KMS-11 (cell line): ENCODE measurements around the gene FOXL2.

Source experiments
- H2AFZ ChIP-seq: fragments of 200-600 bp; sonication (generic); 2 replicates; pipeline ENCODE4 v1.6.1; 2016; ENCODE audit warnings: antibody characterized with exemption, mixed run types, low read depth
- H3K27ac ChIP-seq: fragments of 200-600 bp; sonication (generic); 2 replicates; pipeline ENCODE4 v1.6.1; 2016; ENCODE audit warnings: mild to moderate bottlenecking, mixed run types
- H3K27me3 ChIP-seq: fragments of 200-600 bp; sonication (generic); 2 replicates; pipeline ENCODE4 v1.6.1; 2017; ENCODE audit warnings: mild to moderate bottlenecking, low read depth, mixed run types, moderate library complexity; ENCODE audit not compliant: insufficient read depth
- H3K36me3 ChIP-seq: fragments of 200-600 bp; sonication (generic); 2 replicates; pipeline ENCODE4 v1.6.1; 2017; ENCODE audit warnings: mild to moderate bottlenecking, mixed run types; ENCODE audit not compliant: insufficient read depth
- H3K4me1 ChIP-seq: fragments of 200-600 bp; sonication (generic); 2 replicates; pipeline ENCODE4 v1.6.1; 2016; ENCODE audit warnings: mild to moderate bottlenecking, low read depth, mixed run types; ENCODE audit not compliant: poor library complexity, severe bottlenecking
- H3K4me2 ChIP-seq: fragments of 200-600 bp; sonication (generic); 2 replicates; pipeline ENCODE4 v1.7.0; 2016; ENCODE audit warnings: mild to moderate bottlenecking, mixed run types
- H3K4me3 ChIP-seq: fragments of 200-600 bp; sonication (generic); IDR thresholded peaks from 2 replicates; pipeline ENCODE4 v1.6.1; 2017; ENCODE audit warnings: low read depth, low read length, mixed read lengths; ENCODE audit not compliant: insufficient read depth
- H3K79me2 ChIP-seq: fragments of 200-600 bp; sonication (generic); 2 replicates; pipeline ENCODE4 v1.6.1; 2016; ENCODE audit warnings: low read depth, mixed run types; ENCODE audit not compliant: insufficient read depth
- H3K9ac ChIP-seq: fragments of 200-600 bp; sonication (generic); 2 replicates; pipeline ENCODE4 v1.6.1; 2016; ENCODE audit warnings: mild to moderate bottlenecking, mixed run types
- H4K20me1 ChIP-seq: fragments of 200-600 bp; sonication (generic); 2 replicates; pipeline ENCODE4 v1.6.1; 2016; ENCODE audit warnings: mild to moderate bottlenecking, mixed run types; ENCODE audit not compliant: insufficient read depth
- TF ChIP-seq, protein P1 (sequence below): fragments of 200-600 bp; sonication (generic); conservative IDR thresholded peaks from 2 replicates; pipeline ENCODE4 v1.6.1; 2017; ENCODE audit warnings: low read depth, mild to moderate bottlenecking, antibody characterized with exemption, low read length, moderate library complexity, mixed read lengths

FOXL2 gene

DNA sequence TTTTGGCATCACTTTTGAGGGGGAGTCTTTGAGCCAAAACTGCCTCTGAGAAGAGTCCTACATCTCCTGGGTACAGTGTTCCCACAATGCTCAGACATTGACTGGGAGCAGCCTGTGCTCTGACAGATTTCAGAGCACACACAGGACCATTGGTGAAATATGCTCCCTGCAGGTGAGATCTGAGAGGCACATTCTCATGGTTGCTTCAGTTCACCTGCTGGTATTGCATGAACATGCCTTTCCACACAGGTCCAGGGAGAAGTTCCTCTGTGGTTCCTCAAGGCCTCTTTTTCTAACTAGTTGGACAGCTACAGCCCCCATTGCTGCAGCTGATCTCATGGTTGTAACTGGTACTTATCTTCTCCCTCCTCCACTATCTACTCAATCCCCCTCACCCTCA is 37.0 kb downstream of the FOXL2 start:
- no peak overlapping the region for H3K27ac ChIP-seq
- H3K4me3 ChIP-seq = no peak overlapping the region
- H3K4me1 ChIP-seq = peaks cover 2% of the 10 kb centered on the region
- no peaks in the 10 kb centered on the region for H4K20me1 ChIP-seq
- H3K79me2 ChIP-seq = no peaks in the 10 kb centered on the region
- H2AFZ ChIP-seq = no peak overlapping the region
- no peak overlapping the region for H3K9ac ChIP-seq
- no peak overlapping the region for H3K4me2 ChIP-seq
- no peaks in the 10 kb centered on the region for H3K36me3 ChIP-seq
- TF ChIP-seq, protein P1, sequence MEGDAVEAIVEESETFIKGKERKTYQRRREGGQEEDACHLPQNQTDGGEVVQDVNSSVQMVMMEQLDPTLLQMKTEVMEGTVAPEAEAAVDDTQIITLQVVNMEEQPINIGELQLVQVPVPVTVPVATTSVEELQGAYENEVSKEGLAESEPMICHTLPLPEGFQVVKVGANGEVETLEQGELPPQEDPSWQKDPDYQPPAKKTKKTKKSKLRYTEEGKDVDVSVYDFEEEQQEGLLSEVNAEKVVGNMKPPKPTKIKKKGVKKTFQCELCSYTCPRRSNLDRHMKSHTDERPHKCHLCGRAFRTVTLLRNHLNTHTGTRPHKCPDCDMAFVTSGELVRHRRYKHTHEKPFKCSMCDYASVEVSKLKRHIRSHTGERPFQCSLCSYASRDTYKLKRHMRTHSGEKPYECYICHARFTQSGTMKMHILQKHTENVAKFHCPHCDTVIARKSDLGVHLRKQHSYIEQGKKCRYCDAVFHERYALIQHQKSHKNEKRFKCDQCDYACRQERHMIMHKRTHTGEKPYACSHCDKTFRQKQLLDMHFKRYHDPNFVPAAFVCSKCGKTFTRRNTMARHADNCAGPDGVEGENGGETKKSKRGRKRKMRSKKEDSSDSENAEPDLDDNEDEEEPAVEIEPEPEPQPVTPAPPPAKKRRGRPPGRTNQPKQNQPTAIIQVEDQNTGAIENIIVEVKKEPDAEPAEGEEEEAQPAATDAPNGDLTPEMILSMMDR = no peak
- H3K27me3 ChIP-seq = no peaks in the 10 kb centered on the region

DNA sequence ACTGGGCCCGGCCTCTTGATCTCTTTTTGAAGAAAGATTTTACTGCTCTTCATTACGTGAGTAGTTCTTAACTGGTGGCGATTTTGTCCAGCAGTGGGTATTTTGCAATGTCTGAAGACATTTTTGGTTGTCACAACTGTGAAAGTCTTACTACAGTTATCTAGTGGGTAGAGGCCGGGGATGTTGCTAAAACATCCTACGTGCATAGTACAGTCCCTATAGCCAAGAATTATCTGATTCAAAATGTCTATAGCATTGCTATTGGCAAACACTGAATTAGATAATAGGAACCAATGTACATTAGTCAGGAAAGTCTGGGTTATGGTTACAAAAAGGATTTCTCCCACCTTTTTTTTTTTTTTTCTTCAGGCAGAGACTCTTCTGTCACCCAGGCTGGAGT is 38.1 kb downstream of the FOXL2 start:
- Histone ChIP-seq H3K4me2 (no peak overlapping the region), H4K20me1 (no peaks in the 10 kb centered on the region), H3K79me2 (no peaks in the 10 kb centered on the region), H3K27me3 (no peaks in the 10 kb centered on the region), H3K4me1 (no peaks in the 10 kb centered on the region), H3K36me3 (no peaks in the 10 kb centered on the region), H3K27ac (no peak overlapping the region), H2AFZ (no peak overlapping the region), H3K9ac (no peak overlapping the region), H3K4me3 (no peak overlapping the region)
- TF ChIP-seq, protein P1 = no peak

- Histone ChIP-seq H3K27ac (no peak overlapping the region), H3K79me2 (no peaks in the 10 kb centered on the region), H3K9ac (no peak overlapping the region), H2AFZ (no peak overlapping the region), H3K4me3 (no peak overlapping the region), H3K27me3 (no peaks in the 10 kb centered on the region), H3K4me1 (no peaks in the 10 kb centered on the region), H3K4me2 (no peak overlapping the region), H4K20me1 (no peaks in the 10 kb centered on the region), H3K36me3 (no peaks in the 10 kb centered on the region)
- TF ChIP-seq, protein P1 = no peak
These were observed 39.4 kb downstream of the FOXL2 start for GRCh38 chr3:138907539-138907938.

DNA sequence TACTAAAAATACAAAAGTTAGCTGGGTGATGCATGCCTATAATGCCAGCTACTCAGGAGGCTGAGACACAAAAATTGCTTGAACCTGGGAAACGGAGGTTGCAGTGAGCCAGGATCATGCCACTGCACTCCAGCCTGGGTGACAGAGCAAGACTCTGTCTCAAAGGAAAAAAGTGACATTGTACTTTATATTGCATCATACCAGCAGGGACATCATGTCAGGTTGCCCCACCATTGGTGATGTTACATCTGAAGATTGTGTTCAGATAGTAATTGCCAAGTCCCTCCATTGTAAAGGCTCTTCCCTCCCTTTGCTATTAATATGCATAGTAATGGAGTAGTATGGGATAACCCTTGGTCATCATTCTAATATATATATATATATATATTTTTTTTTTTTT is 44.8 kb downstream of the FOXL2 start:
- Histone ChIP-seq H3K79me2 (no peaks in the 10 kb centered on the region), H3K27ac (no peak overlapping the region)
- TF ChIP-seq, protein P1 = no peak

More for the DNA sequence above, 44.8 kb downstream of the FOXL2 start:
- Histone ChIP-seq H3K4me2 (no peak overlapping the region), H3K27me3 (no peaks in the 10 kb centered on the region), H3K4me1 (no peaks in the 10 kb centered on the region), H3K9ac (no peak overlapping the region), H2AFZ (no peak overlapping the region), H3K36me3 (no peaks in the 10 kb centered on the region), H3K4me3 (no peak overlapping the region), H4K20me1 (no peaks in the 10 kb centered on the region)
